Measurements from ENCODE around the gene TTC3. TPM values are rescaled to one million over a fixed set of nuclear protein-coding genes. Genes with fewer than 3 reads are reported as not detected.
"Not testable (repeated sequence)": the region's sequence is repeated elsewhere in the genome, so short reads cannot be mapped to it uniquely, and the experiment has no call there.

The TTC3 gene
- total RNA-seq, 1 experiment from 2014 or later, result 77.6 TPM

- H3K4me1 ChIP-seq (replicated peaks; ENCODE audit: insufficient read depth), result no peaks in the 10 kb centered on the region
- H3K36me3 ChIP-seq (ENCODE audit: low read depth), result peaks cover 19% of the 10 kb centered on the region; the same call in 1 of the 2 replicates
- H2AFZ ChIP-seq, result no peak overlapping the region
- no peaks in the 10 kb centered on the region for H3K9me3 ChIP-seq (ENCODE audit: insufficient read depth, low read depth)
- H3K9me2 ChIP-seq (ENCODE audit: insufficient read depth), result no peaks in the 10 kb centered on the region
- intact Hi-C loops (cut with micrococcal nuclease; ENCODE audit: unreplicated experiment), result no loop called here
- no peak overlapping the region for H3K4me2 ChIP-seq
- H3K79me2 ChIP-seq (ENCODE audit: low read depth), result no peaks in the 10 kb centered on the region
- no peak for DNase-seq
- no peaks in the 10 kb centered on the region for H3K27me3 ChIP-seq (ENCODE audit: insufficient read depth, low read depth)
- H3K27ac ChIP-seq, result no peak overlapping the region
- BruUV-seq (replicated peaks), result no TSS peak
- H3K4me3 ChIP-seq, result no peak overlapping the region
- TF ChIP-seq CTCF (conservative IDR thresholded peaks at IDR 0.05) (no peak), EZH2 (IDR thresholded peaks at IDR 0.05; ENCODE audit: low read depth) (no peak)
- ChIA-PET CTCF (interaction anchor here (0.8 kb wide), 1 partner anchor 160 kb away, joined by 3 read pairs; no protein-coding TSS in a partner anchor), POLR2A (ENCODE audit: unreplicated experiment) (interaction anchor here (0.6 kb wide), 1 partner anchor 435 kb away, joined by 3 read pairs; no protein-coding TSS in a partner anchor)
- no peaks in the 10 kb centered on the region for H3F3A ChIP-seq (ENCODE audit: insufficient read depth, low read depth)
- no peaks in the 10 kb centered on the region; the same call in 1 of the 2 replicates for H4K20me1 ChIP-seq (ENCODE audit: insufficient read depth)
Measured at GRCh38 chr21:37136744-37137143, 63.7 kb downstream of the TTC3 start.

- POLR2A ChIA-PET (ENCODE audit: unreplicated experiment), result no interaction called here
- TF ChIP-seq CTCF (conservative IDR thresholded peaks at IDR 0.05), result no peak
- no peak for TF ChIP-seq EZH2 (IDR thresholded peaks at IDR 0.05; ENCODE audit: low read depth)
- intact Hi-C loops (cut with micrococcal nuclease; ENCODE audit: unreplicated experiment), result no loop called here
Measured at GRCh38 chr21:37139154-37139553, 66.1 kb downstream of the TTC3 start.

GRCh38 chr21:37139902-37140301 is 66.8 kb downstream of the TTC3 start:
- H3K36me3 ChIP-seq (ENCODE audit: low read depth), result peaks cover 19% of the 10 kb centered on the region; the same call in 1 of the 2 replicates
- TF ChIP-seq EZH2 (IDR thresholded peaks at IDR 0.05; ENCODE audit: low read depth) (no peak), CTCF (conservative IDR thresholded peaks at IDR 0.05) (no peak)
- intact Hi-C loops (cut with micrococcal nuclease; ENCODE audit: unreplicated experiment), result no loop called here
- no peaks in the 10 kb centered on the region for H3K4me1 ChIP-seq (replicated peaks; ENCODE audit: insufficient read depth)
- no TSS peak for BruUV-seq (replicated peaks)
- no peaks in the 10 kb centered on the region; the same call in 1 of the 2 replicates for H4K20me1 ChIP-seq (ENCODE audit: insufficient read depth)
- no peak overlapping the region for H3K4me3 ChIP-seq
- no peak overlapping the region for H2AFZ ChIP-seq
- H3K4me2 ChIP-seq, result no peak overlapping the region
- POLR2A ChIA-PET (ENCODE audit: unreplicated experiment), result no interaction called here
- no peak for DNase-seq
- H3K9me2 ChIP-seq (ENCODE audit: insufficient read depth), result no peaks in the 10 kb centered on the region
- H3K27me3 ChIP-seq (ENCODE audit: insufficient read depth, low read depth), result no peaks in the 10 kb centered on the region
- CTCF ChIA-PET, result no interaction called here
- no peaks in the 10 kb centered on the region for H3F3A ChIP-seq (ENCODE audit: insufficient read depth, low read depth)
- no peaks in the 10 kb centered on the region for H3K79me2 ChIP-seq (ENCODE audit: low read depth)
- no peak overlapping the region for H3K27ac ChIP-seq
- no peaks in the 10 kb centered on the region for H3K9me3 ChIP-seq (ENCODE audit: insufficient read depth, low read depth)

More at GRCh38 chr21:37139154-37139553, 66.1 kb downstream of the TTC3 start:
- no TSS peak for BruUV-seq (replicated peaks)
- no peak overlapping the region for H2AFZ ChIP-seq
- no peaks in the 10 kb centered on the region for H3K9me3 ChIP-seq (ENCODE audit: insufficient read depth, low read depth)
- no peaks in the 10 kb centered on the region for H3K9me2 ChIP-seq (ENCODE audit: insufficient read depth)
- no peaks in the 10 kb centered on the region; the same call in 1 of the 2 replicates for H4K20me1 ChIP-seq (ENCODE audit: insufficient read depth)
- H3K36me3 ChIP-seq (ENCODE audit: low read depth), result peaks cover 19% of the 10 kb centered on the region; the same call in 1 of the 2 replicates
- CTCF ChIA-PET, result no interaction called here
- no peaks in the 10 kb centered on the region for H3K79me2 ChIP-seq (ENCODE audit: low read depth)
- H3K27me3 ChIP-seq (ENCODE audit: insufficient read depth, low read depth), result no peaks in the 10 kb centered on the region
- H3K4me1 ChIP-seq (replicated peaks; ENCODE audit: insufficient read depth), result no peaks in the 10 kb centered on the region
- no peak for DNase-seq
- no peak overlapping the region for H3K27ac ChIP-seq
- H3K4me3 ChIP-seq, result no peak overlapping the region
- H3K4me2 ChIP-seq, result no peak overlapping the region
- H3F3A ChIP-seq (ENCODE audit: insufficient read depth, low read depth), result no peaks in the 10 kb centered on the region

GRCh38 chr21:37143392-37143791 is 70.3 kb downstream of the TTC3 start:
- POLR2A ChIA-PET (ENCODE audit: unreplicated experiment); BruUV-seq (replicated peaks): not testable (repeated sequence)

More at GRCh38 chr21:37143392-37143791, 70.3 kb downstream of the TTC3 start:
- H3K4me2 ChIP-seq; H3K27me3 ChIP-seq (ENCODE audit: insufficient read depth, low read depth); H3K4me3 ChIP-seq; H2AFZ ChIP-seq; H3K9me2 ChIP-seq (ENCODE audit: insufficient read depth); H4K20me1 ChIP-seq (ENCODE audit: insufficient read depth); H3F3A ChIP-seq (ENCODE audit: insufficient read depth, low read depth); H3K36me3 ChIP-seq (ENCODE audit: low read depth); H3K79me2 ChIP-seq (ENCODE audit: low read depth); DNase-seq; H3K27ac ChIP-seq; CTCF ChIA-PET; H3K9me3 ChIP-seq (ENCODE audit: insufficient read depth, low read depth); intact Hi-C loops (cut with micrococcal nuclease; ENCODE audit: unreplicated experiment); H3K4me1 ChIP-seq (replicated peaks; ENCODE audit: insufficient read depth): not testable (repeated sequence)

Measured in PC-9 (cell line).